Effector memory CD4-positive, alpha-beta T cell (primary cell): Measurements from ENCODE around the gene PDCD7.
"Not testable (repeated sequence)": the region's sequence is repeated elsewhere in the genome, so short reads cannot be mapped to it uniquely, and the experiment has no call there.

Experiments
- DNase-seq, 3 donors: peaks; one replicate each; pipeline ENCODE4 v3.0.0-alpha.2; 2020
- H3K27ac ChIP-seq: 2 replicates; pipeline ENCODE4 v1.7.0; 2013; ENCODE audit warnings: mild to moderate bottlenecking, low read length, moderate library complexity; ENCODE audit not compliant: insufficient read depth, poor library complexity, severe bottlenecking
- H3K27me3 ChIP-seq: replicated peaks from 2 replicates; pipeline ENCODE4 v1.7.0; 2013; ENCODE audit warnings: mild to moderate bottlenecking, low read length; ENCODE audit not compliant: insufficient read depth, control insufficient read depth, poor library complexity, severe bottlenecking
- H3K36me3 ChIP-seq: 2 replicates; pipeline ENCODE4 v1.7.0; 2013; ENCODE audit warnings: mild to moderate bottlenecking, low read length, moderate library complexity; ENCODE audit not compliant: control insufficient read depth, insufficient read depth
- H3K4me1 ChIP-seq: 2 replicates; pipeline ENCODE4 v1.7.0; 2013; ENCODE audit warnings: low read length, mild to moderate bottlenecking; ENCODE audit not compliant: control insufficient read depth, insufficient read depth, poor library complexity, severe bottlenecking
- H3K4me3 ChIP-seq: 2 replicates; pipeline ENCODE4 v1.7.0; 2013; ENCODE audit warnings: low read length, low read depth, mild to moderate bottlenecking; ENCODE audit not compliant: insufficient read depth, poor library complexity, severe bottlenecking
- H3K9me3 ChIP-seq: 2 replicates; pipeline ENCODE4 v1.7.0; 2013; ENCODE audit warnings: mild to moderate bottlenecking, low read length, moderate library complexity; ENCODE audit not compliant: control insufficient read depth

Gene PDCD7

GRCh38 chr15:65077291-65077980, 56.2 kb downstream of the PDCD7 start:
- Histone ChIP-seq H3K4me1 (peaks cover 4% of the 10 kb centered on the region), H3K27me3 (peaks cover 9% of the 10 kb centered on the region), H3K4me3 (no peak overlapping the region), H3K9me3 (no peaks in the 10 kb centered on the region), H3K36me3 (no peaks in the 10 kb centered on the region), H3K27ac (no peak overlapping the region)
- DNase-seq: no peak

GRCh38 chr15:65076486-65077290, 56.9 kb downstream of the PDCD7 start, which contains the start of gene KBTBD13:
TSS of gene KBTBD13 (plus strand) at chr15:65076746. CDS start at chr15:65076816, 70 bp downstream.
- Histone ChIP-seq H3K36me3 (no peaks in the 10 kb centered on the region), H3K4me1 (no peaks in the 10 kb centered on the region), H3K4me3 (no peak within 1 kb of the TSS), H3K9me3 (no peaks in the 10 kb centered on the region), H3K27me3 (peaks cover 4% of the 10 kb centered on the region), H3K27ac (no peak within 1 kb of the TSS)
- no peak for DNase-seq

GRCh38 chr15:65075607-65076395, 57.8 kb downstream of the PDCD7 start:
- not testable (repeated sequence) for H3K4me3 ChIP-seq, DNase-seq, H3K27me3 ChIP-seq, H3K36me3 ChIP-seq, H3K27ac ChIP-seq, H3K4me1 ChIP-seq, H3K9me3 ChIP-seq

- DNase-seq, H3K27me3 ChIP-seq, H3K9me3 ChIP-seq, H3K4me3 ChIP-seq, H3K4me1 ChIP-seq, H3K36me3 ChIP-seq, H3K27ac ChIP-seq: not testable (repeated sequence)
Measured at GRCh38 chr15:65074946-65075345, 58.7 kb downstream of the PDCD7 start.

GRCh38 chr15:65072617-65073016, 61.0 kb downstream of the PDCD7 start:
- no peaks in the 10 kb centered on the region for H3K9me3 ChIP-seq
- no peak overlapping the region for H3K27ac ChIP-seq
- no peaks in the 10 kb centered on the region for H3K36me3 ChIP-seq
- peaks cover 3% of the 10 kb centered on the region for H3K27me3 ChIP-seq
- no peaks in the 10 kb centered on the region for H3K4me1 ChIP-seq
- DNase-seq: no peak
- no peak overlapping the region for H3K4me3 ChIP-seq

GRCh38 chr15:65072027-65072426, 61.6 kb downstream of the PDCD7 start:
- H3K27ac ChIP-seq: no peak overlapping the region
- no peak for DNase-seq
- H3K9me3 ChIP-seq: no peaks in the 10 kb centered on the region
- H3K27me3 ChIP-seq: peaks cover 2% of the 10 kb centered on the region
- H3K36me3 ChIP-seq: no peaks in the 10 kb centered on the region
- H3K4me1 ChIP-seq: no peaks in the 10 kb centered on the region
- no peak overlapping the region for H3K4me3 ChIP-seq

- H3K36me3 ChIP-seq: no peaks in the 10 kb centered on the region
- peaks cover 3% of the 10 kb centered on the region for H3K27me3 ChIP-seq
- DNase-seq: no peak
- no peaks in the 10 kb centered on the region for H3K4me1 ChIP-seq
- H3K9me3 ChIP-seq: no peaks in the 10 kb centered on the region
- H3K27ac ChIP-seq: no peak overlapping the region
- H3K4me3 ChIP-seq: no peak overlapping the region
Measured at GRCh38 chr15:65071381-65071811, 62.2 kb downstream of the PDCD7 start.

GRCh38 chr15:65069779-65070546, 63.6 kb downstream of the PDCD7 start:
- no peaks in the 10 kb centered on the region for H3K4me1 ChIP-seq
- H3K27me3 ChIP-seq: peaks cover 11% of the 10 kb centered on the region
- H3K36me3 ChIP-seq: no peaks in the 10 kb centered on the region
- DNase-seq: no peak
- no peak overlapping the region for H3K27ac ChIP-seq
- no peaks in the 10 kb centered on the region for H3K9me3 ChIP-seq
- no peak overlapping the region for H3K4me3 ChIP-seq

- no peaks in the 10 kb centered on the region for H3K9me3 ChIP-seq
- H3K4me1 ChIP-seq: no peaks in the 10 kb centered on the region
- H3K4me3 ChIP-seq: no peak overlapping the region
- no peaks in the 10 kb centered on the region for H3K36me3 ChIP-seq
- no peak for DNase-seq
- H3K27me3 ChIP-seq: peaks cover 11% of the 10 kb centered on the region
- no peak overlapping the region for H3K27ac ChIP-seq
Measured at GRCh38 chr15:65069179-65069578, 64.4 kb downstream of the PDCD7 start.
